Neuron (in vitro differentiated cells): ENCODE measurements around the gene ANKRD33B.

Experiments used
- H2AFZ ChIP-seq: one replicate; pipeline ENCODE4 v1.6.1; 2013; ENCODE audit warnings: low read depth, mild to moderate bottlenecking, inconsistent platforms, low read length, moderate library complexity
- H3K27me3 ChIP-seq: one replicate; pipeline ENCODE4 v1.6.1; 2013; ENCODE audit warnings: low read length; ENCODE audit not compliant: insufficient read depth
- H3K36me3 ChIP-seq: one replicate; pipeline ENCODE4 v1.6.1; 2013; ENCODE audit warnings: low read length; ENCODE audit not compliant: insufficient read depth
- H3K4me1 ChIP-seq: one replicate; pipeline ENCODE4 v1.6.1; 2013; ENCODE audit warnings: low read length; ENCODE audit not compliant: insufficient read depth
- H3K4me3 ChIP-seq: 2 replicates; pipeline ENCODE4 v1.5.1; 2013; ENCODE audit warnings: mild to moderate bottlenecking, low read length, moderate library complexity
- H3K9me3 ChIP-seq: one replicate; pipeline ENCODE4 v1.6.1; 2013; ENCODE audit warnings: low read length

Gene ANKRD33B

DNA sequence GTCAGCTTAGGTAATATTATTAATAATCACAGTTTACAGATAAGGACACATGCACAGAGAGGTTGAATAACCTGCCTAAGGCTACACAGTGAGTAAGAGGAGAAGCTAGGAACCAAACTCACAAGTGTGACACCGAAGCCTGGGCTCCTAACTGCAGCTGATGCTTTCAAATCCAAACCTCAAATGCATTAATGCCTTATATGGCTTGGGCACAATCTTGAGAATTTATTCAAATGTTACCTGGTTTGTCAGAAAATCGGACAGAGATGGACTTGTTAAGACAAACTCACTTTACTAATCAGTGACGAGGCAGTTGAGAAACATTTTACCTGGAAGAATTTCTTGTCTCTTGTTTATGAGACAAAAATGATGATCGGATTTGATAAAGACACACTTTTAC, 142.5 kb downstream of the ANKRD33B start:
- no peaks in the 10 kb centered on the region for H3K4me1 ChIP-seq
- H3K36me3 ChIP-seq = peaks cover 4% of the 10 kb centered on the region
- no peaks in the 10 kb centered on the region for H3K9me3 ChIP-seq
- H3K4me3 ChIP-seq = no peak overlapping the region
- no peaks in the 10 kb centered on the region for H3K27me3 ChIP-seq
- H2AFZ ChIP-seq = no peak overlapping the region
